ENCODE measurements around the gene TRAP1. TPM values are rescaled to one million over a fixed set of nuclear protein-coding genes. Genes with fewer than 3 reads are reported as not detected.

The TRAP1 gene
- total and polyA plus RNA-seq, 9 donors, result 56.3 to 102 (median 76.7) TPM

GRCh38 chr16:3740186-3740585 lies 22.9 kb upstream of the TRAP1 start:
- intact Hi-C loops (cut with DNase I), result no loop called here
- peak in 1 of 5 donors; percentile 22 for DNase-seq
- H3K36me3 ChIP-seq, result no peaks in the 10 kb centered on the region
- H3K9me3 ChIP-seq, result no peaks in the 10 kb centered on the region
- TF ChIP-seq POLR2A (IDR thresholded peaks at IDR 0.05) (no peak), EP300 (IDR thresholded peaks at IDR 0.05) (no peak)
- TF ChIP-seq, protein P1, sequence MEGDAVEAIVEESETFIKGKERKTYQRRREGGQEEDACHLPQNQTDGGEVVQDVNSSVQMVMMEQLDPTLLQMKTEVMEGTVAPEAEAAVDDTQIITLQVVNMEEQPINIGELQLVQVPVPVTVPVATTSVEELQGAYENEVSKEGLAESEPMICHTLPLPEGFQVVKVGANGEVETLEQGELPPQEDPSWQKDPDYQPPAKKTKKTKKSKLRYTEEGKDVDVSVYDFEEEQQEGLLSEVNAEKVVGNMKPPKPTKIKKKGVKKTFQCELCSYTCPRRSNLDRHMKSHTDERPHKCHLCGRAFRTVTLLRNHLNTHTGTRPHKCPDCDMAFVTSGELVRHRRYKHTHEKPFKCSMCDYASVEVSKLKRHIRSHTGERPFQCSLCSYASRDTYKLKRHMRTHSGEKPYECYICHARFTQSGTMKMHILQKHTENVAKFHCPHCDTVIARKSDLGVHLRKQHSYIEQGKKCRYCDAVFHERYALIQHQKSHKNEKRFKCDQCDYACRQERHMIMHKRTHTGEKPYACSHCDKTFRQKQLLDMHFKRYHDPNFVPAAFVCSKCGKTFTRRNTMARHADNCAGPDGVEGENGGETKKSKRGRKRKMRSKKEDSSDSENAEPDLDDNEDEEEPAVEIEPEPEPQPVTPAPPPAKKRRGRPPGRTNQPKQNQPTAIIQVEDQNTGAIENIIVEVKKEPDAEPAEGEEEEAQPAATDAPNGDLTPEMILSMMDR (IDR thresholded peaks at IDR 0.05), result no peak
- no peaks in the 10 kb centered on the region for H3K27me3 ChIP-seq
- 87 to 92% (median 89%) methylated on average over 14 of the region's 14 CpGs for WGBS, 3 donors
- H3K27ac ChIP-seq, result no peak overlapping the region
- H3K4me3 ChIP-seq, result no peak overlapping the region
- peaks cover 2% of the 10 kb centered on the region for H3K4me1 ChIP-seq (ENCODE audit: insufficient read depth)

GRCh38 chr16:3739636-3740035 lies 22.3 kb upstream of the TRAP1 start:
- Histone ChIP-seq H3K9me3 (no peaks in the 10 kb centered on the region), H3K27ac (no peak overlapping the region), H3K4me3 (no peak overlapping the region), H3K36me3 (no peaks in the 10 kb centered on the region), H3K27me3 (no peaks in the 10 kb centered on the region), H3K4me1 (ENCODE audit: insufficient read depth) (no peaks in the 10 kb centered on the region)
- intact Hi-C loops (cut with DNase I), result no loop called here
- peak in 1 of 5 donors; percentile 19 for DNase-seq
- WGBS, 3 donors, result 85 to 92% (median 90%) methylated on average over 9 of the region's 9 CpGs
- TF ChIP-seq, protein P1 (IDR thresholded peaks at IDR 0.05), result no peak
- no peak for TF ChIP-seq POLR2A (IDR thresholded peaks at IDR 0.05)
- TF ChIP-seq EP300 (IDR thresholded peaks at IDR 0.05), result no peak

DNA sequence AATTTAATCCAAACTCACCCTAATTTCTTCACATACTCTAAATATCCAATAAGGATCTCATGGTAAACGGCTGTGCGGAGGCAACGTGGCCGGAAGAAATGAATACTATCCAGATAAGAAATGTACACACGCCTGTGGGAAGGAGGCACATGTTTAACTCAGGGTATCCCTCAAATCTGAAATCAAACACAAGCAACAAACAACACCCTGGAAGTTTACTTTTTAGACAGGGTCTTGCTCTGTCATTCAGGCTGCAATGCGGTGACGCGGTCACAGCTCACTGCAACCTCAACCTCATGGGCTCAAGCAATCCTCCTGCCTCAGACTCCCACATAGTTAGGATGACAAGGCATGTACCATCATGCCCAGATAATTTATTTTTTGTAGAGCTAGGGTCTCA lies 21.2 kb upstream of the TRAP1 start:
- peak in 1 of 5 donors; percentile 4 for DNase-seq
- no peaks in the 10 kb centered on the region for H3K4me1 ChIP-seq (ENCODE audit: insufficient read depth)
- no peak overlapping the region for H3K27ac ChIP-seq
- no peaks in the 10 kb centered on the region for H3K36me3 ChIP-seq
- no peaks in the 10 kb centered on the region for H3K27me3 ChIP-seq
- TF ChIP-seq POLR2A (IDR thresholded peaks at IDR 0.05) (no peak), EP300 (IDR thresholded peaks at IDR 0.05) (no peak)
- TF ChIP-seq, protein P1 (IDR thresholded peaks at IDR 0.05), result no peak
- H3K9me3 ChIP-seq, result no peaks in the 10 kb centered on the region
- WGBS, 3 donors, result 90% methylated on average over 8 of the region's 8 CpGs
- intact Hi-C loops (cut with DNase I), result no loop called here
- no peak overlapping the region for H3K4me3 ChIP-seq

DNA sequence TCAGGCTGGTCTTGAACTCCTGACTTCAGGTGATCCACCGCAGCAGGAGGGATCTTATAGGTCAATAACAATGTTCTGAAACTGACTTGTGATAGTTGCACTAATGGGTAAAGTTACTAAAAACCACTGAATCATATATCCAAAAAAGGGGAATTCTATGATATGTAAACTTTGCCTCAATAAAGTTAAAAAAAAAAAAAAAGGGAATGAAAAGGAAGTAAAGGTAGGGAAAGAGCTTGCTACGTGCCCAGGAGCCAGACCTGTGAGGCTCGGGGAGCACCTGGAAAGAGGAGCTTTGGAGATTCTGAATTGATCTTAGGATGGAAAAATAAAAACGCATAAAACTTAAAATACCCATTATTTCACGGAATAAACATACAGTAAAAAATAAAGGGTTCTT lies 20.8 kb upstream of the TRAP1 start:
- Histone ChIP-seq H3K4me1 (ENCODE audit: insufficient read depth) (no peaks in the 10 kb centered on the region), H3K36me3 (no peaks in the 10 kb centered on the region), H3K27me3 (no peaks in the 10 kb centered on the region), H3K27ac (no peak overlapping the region), H3K9me3 (no peaks in the 10 kb centered on the region), H3K4me3 (no peak overlapping the region)
- intact Hi-C loops (cut with DNase I), result no loop called here
- TF ChIP-seq EP300 (IDR thresholded peaks at IDR 0.05), result no peak
- WGBS, 3 donors, result 94 to 97% (median 96%) methylated on average over 5 of the region's 5 CpGs
- no peak for DNase-seq

DNA sequence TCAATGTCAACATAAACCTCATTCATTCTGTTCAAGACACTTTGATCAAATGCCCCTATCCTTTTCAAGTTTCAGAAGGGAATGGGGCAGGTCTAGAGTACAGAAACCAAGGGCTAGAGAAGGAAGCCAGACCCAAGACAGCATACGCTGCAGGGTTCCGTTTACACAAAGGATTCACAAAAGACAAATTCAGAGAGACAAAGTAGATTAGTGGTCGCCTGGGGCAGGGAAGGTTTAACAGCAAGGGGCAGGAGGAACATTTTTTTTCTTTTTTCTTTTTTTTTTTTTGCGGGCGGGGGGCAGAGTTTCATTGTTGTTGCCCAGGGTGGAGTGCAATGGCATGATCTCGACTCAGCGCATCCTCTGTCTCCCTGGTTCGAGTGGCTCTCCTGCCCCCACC lies 19.9 kb upstream of the TRAP1 start:
- Histone ChIP-seq H3K27ac (no peak overlapping the region), H3K27me3 (no peaks in the 10 kb centered on the region), H3K4me3 (no peak overlapping the region), H3K9me3 (no peaks in the 10 kb centered on the region), H3K36me3 (no peaks in the 10 kb centered on the region), H3K4me1 (ENCODE audit: insufficient read depth) (no peaks in the 10 kb centered on the region)
- intact Hi-C loops (cut with DNase I), result no loop called here
- TF ChIP-seq EP300 (IDR thresholded peaks at IDR 0.05), result no peak
- no peak for TF ChIP-seq POLR2A (IDR thresholded peaks at IDR 0.05)
- TF ChIP-seq, protein P1 (IDR thresholded peaks at IDR 0.05), result no peak
- DNase-seq, result no peak
- WGBS, 3 donors, result 88 to 90% (median 89%) methylated on average over 8 of the region's 8 CpGs

Data from ovary (tissue), 9 donors.